ENCODE data around the gene SERPINA12. TPM values are rescaled to one million over a fixed set of nuclear protein-coding genes. Genes with fewer than 3 reads are reported as not detected.

The SERPINA12 gene
- total RNA-seq, 1 donor = not detected

- Histone ChIP-seq H3K4me2 (ENCODE audit: insufficient read depth, low read length) (no peak overlapping the region), H2AFZ (ENCODE audit: low read length) (no peak overlapping the region), H3K27ac (ENCODE audit: low read depth, low read length) (no peak overlapping the region), H3K4me1 (ENCODE audit: insufficient read depth, low read length) (no peaks in the 10 kb centered on the region), H3K4me3 (ENCODE audit: insufficient read depth, low read length) (no peak overlapping the region), H3K9me3 (ENCODE audit: low read depth, low read length) (no peaks in the 10 kb centered on the region), H4K20me1 (ENCODE audit: insufficient read depth, low read length) (no peaks in the 10 kb centered on the region), H3K79me2 (ENCODE audit: insufficient read depth, low read length) (no peaks in the 10 kb centered on the region), H3K27me3 (ENCODE audit: insufficient read depth, low read length) (no peaks in the 10 kb centered on the region), H3K36me3 (ENCODE audit: insufficient read depth, low read length) (no peaks in the 10 kb centered on the region)
- TF ChIP-seq CTCF (IDR thresholded peaks at IDR 0.05; ENCODE audit: extremely low read depth, low read depth, low read length) = no peak
- DNase-seq (ENCODE audit: insufficient read length, low spot score, missing footprints) = no peak
Observed at GRCh38 chr14:94451826-94452225, 57.4 kb downstream of the SERPINA12 start.

GRCh38 chr14:94451091-94451771 lies 58.0 kb downstream of the SERPINA12 start:
- Histone ChIP-seq H3K27me3 (ENCODE audit: insufficient read depth, low read length) (no peaks in the 10 kb centered on the region), H3K36me3 (ENCODE audit: insufficient read depth, low read length) (no peaks in the 10 kb centered on the region), H3K4me2 (ENCODE audit: insufficient read depth, low read length) (no peak overlapping the region), H3K4me1 (ENCODE audit: insufficient read depth, low read length) (no peaks in the 10 kb centered on the region), H3K27ac (ENCODE audit: low read depth, low read length) (no peak overlapping the region), H3K4me3 (ENCODE audit: insufficient read depth, low read length) (no peak overlapping the region), H4K20me1 (ENCODE audit: insufficient read depth, low read length) (no peaks in the 10 kb centered on the region), H2AFZ (ENCODE audit: low read length) (no peak overlapping the region), H3K79me2 (ENCODE audit: insufficient read depth, low read length) (no peaks in the 10 kb centered on the region), H3K9me3 (ENCODE audit: low read depth, low read length) (no peaks in the 10 kb centered on the region)
- no peak for TF ChIP-seq CTCF (IDR thresholded peaks at IDR 0.05; ENCODE audit: extremely low read depth, low read depth, low read length)
- DNase-seq (ENCODE audit: insufficient read length, low spot score, missing footprints) = no peak

- no peak overlapping the region for H2AFZ ChIP-seq (ENCODE audit: low read length)
- H3K4me3 ChIP-seq (ENCODE audit: insufficient read depth, low read length) = no peak overlapping the region
- no peaks in the 10 kb centered on the region for H3K27me3 ChIP-seq (ENCODE audit: insufficient read depth, low read length)
- no peak for DNase-seq (ENCODE audit: insufficient read length, low spot score, missing footprints)
- no peaks in the 10 kb centered on the region for H3K36me3 ChIP-seq (ENCODE audit: insufficient read depth, low read length)
- no peaks in the 10 kb centered on the region for H4K20me1 ChIP-seq (ENCODE audit: insufficient read depth, low read length)
- no peak overlapping the region for H3K27ac ChIP-seq (ENCODE audit: low read depth, low read length)
- no peaks in the 10 kb centered on the region for H3K79me2 ChIP-seq (ENCODE audit: insufficient read depth, low read length)
- no peaks in the 10 kb centered on the region for H3K9me3 ChIP-seq (ENCODE audit: low read depth, low read length)
- no peaks in the 10 kb centered on the region for H3K4me1 ChIP-seq (ENCODE audit: insufficient read depth, low read length)
- no peak for TF ChIP-seq CTCF (IDR thresholded peaks at IDR 0.05; ENCODE audit: extremely low read depth, low read depth, low read length)
- H3K4me2 ChIP-seq (ENCODE audit: insufficient read depth, low read length) = no peak overlapping the region
Observed at GRCh38 chr14:94450722-94451090, 58.6 kb downstream of the SERPINA12 start.

GRCh38 chr14:94449930-94450329 lies 59.3 kb downstream of the SERPINA12 start:
- DNase-seq (ENCODE audit: insufficient read length, low spot score, missing footprints) = no peak

More at GRCh38 chr14:94449930-94450329, 59.3 kb downstream of the SERPINA12 start:
- Histone ChIP-seq H2AFZ (ENCODE audit: low read length) (no peak overlapping the region), H3K4me2 (ENCODE audit: insufficient read depth, low read length) (no peak overlapping the region), H4K20me1 (ENCODE audit: insufficient read depth, low read length) (no peaks in the 10 kb centered on the region), H3K36me3 (ENCODE audit: insufficient read depth, low read length) (no peaks in the 10 kb centered on the region), H3K79me2 (ENCODE audit: insufficient read depth, low read length) (no peaks in the 10 kb centered on the region), H3K27ac (ENCODE audit: low read depth, low read length) (no peak overlapping the region), H3K4me3 (ENCODE audit: insufficient read depth, low read length) (no peak overlapping the region), H3K9me3 (ENCODE audit: low read depth, low read length) (no peaks in the 10 kb centered on the region), H3K4me1 (ENCODE audit: insufficient read depth, low read length) (no peaks in the 10 kb centered on the region), H3K27me3 (ENCODE audit: insufficient read depth, low read length) (no peaks in the 10 kb centered on the region)
- TF ChIP-seq CTCF (IDR thresholded peaks at IDR 0.05; ENCODE audit: extremely low read depth, low read depth, low read length) = no peak
